ENCODE measurements around the gene PSG1. TPM values are rescaled to one million over a fixed set of nuclear protein-coding genes. Genes with fewer than 3 reads are reported as not detected.
"Not testable (repeated sequence)": the region's sequence is repeated elsewhere in the genome, so short reads cannot be mapped to it uniquely, and the experiment has no call there.

Gene PSG1
- total RNA-seq (not detected), polyA plus RNA-seq (not detected)

- CTCF ChIA-PET (ENCODE audit: partially characterized antibody) = no interaction called here
- Histone ChIP-seq H3K27ac (ENCODE audit: low read depth, low read length) (no peak within 1 kb of the TSS), H3K4me3 (ENCODE audit: low read length in 2 of 2) (no peak within 1 kb of the TSS), H3K9me3 (ENCODE audit: control insufficient read depth in 1 of 2, low read length in 2 of 2) (no peaks in the 10 kb centered on the region), H3K27me3 (ENCODE audit: insufficient read depth, low read length) (no peaks in the 10 kb centered on the region), H3K36me3 (ENCODE audit: insufficient read depth, low read length) (no peaks in the 10 kb centered on the region), H3K4me1 (ENCODE audit: insufficient read depth, low read length) (no peaks in the 10 kb centered on the region)
- no peak within 1 kb of the TSS for H3K4me3 Mint-ChIP-seq
- H3K27ac Mint-ChIP-seq = no peak within 1 kb of the TSS
- H3K9me3 Mint-ChIP-seq = peaks cover 0 to under 1% (median 0%) of the 10 kb centered on the region in 8 donors
- POLR2A ChIA-PET (ENCODE audit: partially characterized antibody) = no interaction called here
- H3K36me3 Mint-ChIP-seq = no peaks in the 10 kb centered on the region
- H3K27me3 Mint-ChIP-seq = peaks cover 10 to 14% of the 10 kb centered on the region in 2 donors
- no peaks in the 10 kb centered on the region for H3K4me1 Mint-ChIP-seq
- DNase-seq = no peak
- intact Hi-C loops (cut with micrococcal nuclease) = no loop called here
Measured at GRCh38 chr19:42879613-42880012, at the start of gene PSG1. PSG1 (minus strand) TSS chr19:42879713; CDS start chr19:42879581, 132 bp downstream.

GRCh38 chr19:42928896-42929295, 49.4 kb upstream of the PSG1 start:
- H3K9me3 Mint-ChIP-seq = no peaks in the 10 kb centered on the region

GRCh38 chr19:42926781-42927180, 47.3 kb upstream of the PSG1 start:
- Mint-ChIP-seq H3K27me3 (peaks cover 5 to 29% of the 10 kb centered on the region in 2 donors), H3K4me1 (no peaks in the 10 kb centered on the region), H3K4me3 (no peak overlapping the region), H3K9me3 (no peaks in the 10 kb centered on the region), H3K36me3 (no peaks in the 10 kb centered on the region), H3K27ac (no peak overlapping the region)
- intact Hi-C loops (cut with micrococcal nuclease) = no loop called here
- no peaks in the 10 kb centered on the region for H3K9me3 ChIP-seq (ENCODE audit: control insufficient read depth in 1 of 2, low read length in 2 of 2)
- H3K36me3 ChIP-seq (ENCODE audit: insufficient read depth, low read length) = no peaks in the 10 kb centered on the region
- no peak overlapping the region for H3K27ac ChIP-seq (ENCODE audit: low read depth, low read length)
- CTCF ChIA-PET (ENCODE audit: partially characterized antibody) = no interaction called here
- no peak overlapping the region for H3K4me3 ChIP-seq (ENCODE audit: low read length in 2 of 2)
- no peak for DNase-seq
- no peaks in the 10 kb centered on the region for H3K4me1 ChIP-seq (ENCODE audit: insufficient read depth, low read length)
- POLR2A ChIA-PET (ENCODE audit: partially characterized antibody) = no interaction called here
- H3K27me3 ChIP-seq (ENCODE audit: insufficient read depth, low read length) = no peaks in the 10 kb centered on the region

More at GRCh38 chr19:42928896-42929295, 49.4 kb upstream of the PSG1 start:
- ChIA-PET POLR2A (ENCODE audit: partially characterized antibody) (no interaction called here), CTCF (ENCODE audit: partially characterized antibody) (interaction anchor here (1.2 kb wide), 1 partner anchor 10 kb away, joined by 3 read pairs; no protein-coding TSS in a partner anchor)
- no peaks in the 10 kb centered on the region for H3K27me3 ChIP-seq (ENCODE audit: insufficient read depth, low read length)
- H3K27me3 Mint-ChIP-seq = peaks cover 1 to 29% of the 10 kb centered on the region in 2 donors
- H3K36me3 Mint-ChIP-seq = no peaks in the 10 kb centered on the region
- no peaks in the 10 kb centered on the region for H3K4me1 Mint-ChIP-seq
- no peaks in the 10 kb centered on the region for H3K4me1 ChIP-seq (ENCODE audit: insufficient read depth, low read length)
- no peak overlapping the region for H3K27ac Mint-ChIP-seq
- no peaks in the 10 kb centered on the region for H3K9me3 ChIP-seq (ENCODE audit: control insufficient read depth in 1 of 2, low read length in 2 of 2)
- intact Hi-C loops (cut with micrococcal nuclease) = no loop called here
- no peak overlapping the region for H3K4me3 Mint-ChIP-seq
- DNase-seq = no peak
- no peak overlapping the region for H3K4me3 ChIP-seq (ENCODE audit: low read length in 2 of 2)
- H3K36me3 ChIP-seq (ENCODE audit: insufficient read depth, low read length) = no peaks in the 10 kb centered on the region
- no peak overlapping the region for H3K27ac ChIP-seq (ENCODE audit: low read depth, low read length)

GRCh38 chr19:42923106-42923505, 43.6 kb upstream of the PSG1 start:
- H3K36me3 Mint-ChIP-seq; H3K9me3 ChIP-seq (ENCODE audit: control insufficient read depth in 1 of 2, low read length in 2 of 2); H3K4me1 Mint-ChIP-seq; H3K4me1 ChIP-seq (ENCODE audit: insufficient read depth, low read length); intact Hi-C loops (cut with micrococcal nuclease); H3K9me3 Mint-ChIP-seq; H3K27ac ChIP-seq (ENCODE audit: low read depth, low read length); H3K4me3 ChIP-seq (ENCODE audit: low read length in 2 of 2); H3K27me3 ChIP-seq (ENCODE audit: insufficient read depth, low read length); H3K27ac Mint-ChIP-seq; H3K4me3 Mint-ChIP-seq; CTCF ChIA-PET (ENCODE audit: partially characterized antibody); H3K36me3 ChIP-seq (ENCODE audit: insufficient read depth, low read length): not testable (repeated sequence)
- DNase-seq = peak in 1 of 5 donors; percentile 26
- POLR2A ChIA-PET (ENCODE audit: partially characterized antibody) = interaction anchor here (0.7 kb wide), 1 partner anchor 10 kb away, joined by 3 read pairs; no protein-coding TSS in a partner anchor
- peaks cover 4 to 22% of the 10 kb centered on the region in 2 donors for H3K27me3 Mint-ChIP-seq

GRCh38 chr19:42920971-42921370, 41.5 kb upstream of the PSG1 start:
- H3K27ac ChIP-seq (ENCODE audit: low read depth, low read length); H3K4me1 ChIP-seq (ENCODE audit: insufficient read depth, low read length); CTCF ChIA-PET (ENCODE audit: partially characterized antibody); H3K36me3 Mint-ChIP-seq; H3K9me3 ChIP-seq (ENCODE audit: control insufficient read depth in 1 of 2, low read length in 2 of 2); H3K27me3 ChIP-seq (ENCODE audit: insufficient read depth, low read length); H3K36me3 ChIP-seq (ENCODE audit: insufficient read depth, low read length); H3K4me1 Mint-ChIP-seq; H3K27me3 Mint-ChIP-seq; H3K4me3 ChIP-seq (ENCODE audit: low read length in 2 of 2); DNase-seq; H3K9me3 Mint-ChIP-seq; intact Hi-C loops (cut with micrococcal nuclease); POLR2A ChIA-PET (ENCODE audit: partially characterized antibody); H3K27ac Mint-ChIP-seq; H3K4me3 Mint-ChIP-seq: not testable (repeated sequence)

- Mint-ChIP-seq H3K4me1 (no peaks in the 10 kb centered on the region), H3K4me3 (no peak overlapping the region), H3K27me3 (peaks cover 4 to 6% of the 10 kb centered on the region in 2 donors), H3K36me3 (no peaks in the 10 kb centered on the region), H3K9me3 (no peaks in the 10 kb centered on the region), H3K27ac (peak overlapping the region in 1 of 7 donors; percentile 61)
- H3K4me1 ChIP-seq (ENCODE audit: insufficient read depth, low read length) = no peaks in the 10 kb centered on the region
- ChIA-PET CTCF (ENCODE audit: partially characterized antibody) (no interaction called here), POLR2A (ENCODE audit: partially characterized antibody) (no interaction called here)
- H3K4me3 ChIP-seq (ENCODE audit: low read length in 2 of 2) = no peak overlapping the region
- DNase-seq = no peak
- no peak overlapping the region for H3K27ac ChIP-seq (ENCODE audit: low read depth, low read length)
- no peaks in the 10 kb centered on the region for H3K9me3 ChIP-seq (ENCODE audit: control insufficient read depth in 1 of 2, low read length in 2 of 2)
- no peaks in the 10 kb centered on the region for H3K27me3 ChIP-seq (ENCODE audit: insufficient read depth, low read length)
- H3K36me3 ChIP-seq (ENCODE audit: insufficient read depth, low read length) = no peaks in the 10 kb centered on the region
- intact Hi-C loops (cut with micrococcal nuclease) = no loop called here
Measured at GRCh38 chr19:42919757-42920079, 40.2 kb upstream of the PSG1 start.

GRCh38 chr19:42919070-42919756, 39.7 kb upstream of the PSG1 start:
- H3K36me3 ChIP-seq (ENCODE audit: insufficient read depth, low read length); H3K27me3 ChIP-seq (ENCODE audit: insufficient read depth, low read length); H3K4me3 Mint-ChIP-seq; DNase-seq; H3K27ac Mint-ChIP-seq; H3K4me3 ChIP-seq (ENCODE audit: low read length in 2 of 2); H3K9me3 ChIP-seq (ENCODE audit: control insufficient read depth in 1 of 2, low read length in 2 of 2); H3K4me1 ChIP-seq (ENCODE audit: insufficient read depth, low read length); H3K27me3 Mint-ChIP-seq; POLR2A ChIA-PET (ENCODE audit: partially characterized antibody); H3K36me3 Mint-ChIP-seq; H3K27ac ChIP-seq (ENCODE audit: low read depth, low read length); intact Hi-C loops (cut with micrococcal nuclease); H3K9me3 Mint-ChIP-seq; H3K4me1 Mint-ChIP-seq: not testable (repeated sequence)
- CTCF ChIA-PET (ENCODE audit: partially characterized antibody) = interaction anchor here (1.4 kb wide), 1 partner anchor 10 kb away, joined by 3 read pairs; no protein-coding TSS in a partner anchor
